AG04449 (cell line): Measurements from ENCODE around the gene AMBRA1.
"Not testable (repeated sequence)": the region's sequence is repeated elsewhere in the genome, so short reads cannot be mapped to it uniquely, and the experiment has no call there.

ENCODE experiments used
- CTCF ChIA-PET: fragments of 350-600 bp; formaldehyde crosslinking; extraction: SDS; loops from one replicate; lab custom pipeline; 2021; ENCODE audit warnings: antibody characterized with exemption; lab: Yijun Ruan, JAX
- POLR2A ChIA-PET: fragments of 400-600, 350-600 bp; formaldehyde crosslinking; extraction: SDS; loops from one replicate; lab custom pipeline; 2020; ENCODE audit warnings: antibody characterized with exemption, inconsistent platforms; lab: Yijun Ruan, JAX
- DNase-seq: peaks from one replicate; pipeline ENCODE4 v3.0.0-alpha.2; 2010; ENCODE audit warnings: low read depth, low spot score
- H3K4me3 ChIP-seq: 2 replicates; pipeline ENCODE4 v1.5.1; 2011; ENCODE audit warnings: low read depth, mild to moderate bottlenecking, control low read depth, low read length
- TF ChIP-seq, protein P1 (sequence below): IDR thresholded peaks from one replicate; pipeline ENCODE4 v1.5.1; 2011; ENCODE audit warnings: mild to moderate bottlenecking, moderate library complexity, low read length, control low read depth, inconsistent platforms; ENCODE audit not compliant: insufficient read depth; ENCODE audit errors: missing control alignments

The AMBRA1 gene

DNA sequence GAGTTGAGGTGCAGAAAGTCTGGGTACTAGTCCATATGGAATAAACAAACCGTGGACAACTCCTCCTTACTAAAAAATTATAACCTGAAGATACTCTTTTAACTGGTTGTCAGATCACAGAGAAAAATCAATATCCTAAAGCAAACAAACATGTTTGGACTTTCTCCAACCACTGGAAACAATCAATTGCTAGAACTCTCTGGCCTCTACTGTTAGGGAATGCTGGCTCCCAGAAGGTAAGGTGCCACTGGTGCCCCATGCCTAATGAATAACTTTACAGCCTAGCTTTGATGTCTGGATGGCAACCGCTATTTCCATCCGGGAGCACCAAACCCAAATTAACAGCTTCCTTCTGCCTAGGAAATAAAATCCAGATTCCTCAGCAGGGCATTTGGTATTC lies 74.5 kb downstream of the AMBRA1 start:
- TF ChIP-seq, protein P1, sequence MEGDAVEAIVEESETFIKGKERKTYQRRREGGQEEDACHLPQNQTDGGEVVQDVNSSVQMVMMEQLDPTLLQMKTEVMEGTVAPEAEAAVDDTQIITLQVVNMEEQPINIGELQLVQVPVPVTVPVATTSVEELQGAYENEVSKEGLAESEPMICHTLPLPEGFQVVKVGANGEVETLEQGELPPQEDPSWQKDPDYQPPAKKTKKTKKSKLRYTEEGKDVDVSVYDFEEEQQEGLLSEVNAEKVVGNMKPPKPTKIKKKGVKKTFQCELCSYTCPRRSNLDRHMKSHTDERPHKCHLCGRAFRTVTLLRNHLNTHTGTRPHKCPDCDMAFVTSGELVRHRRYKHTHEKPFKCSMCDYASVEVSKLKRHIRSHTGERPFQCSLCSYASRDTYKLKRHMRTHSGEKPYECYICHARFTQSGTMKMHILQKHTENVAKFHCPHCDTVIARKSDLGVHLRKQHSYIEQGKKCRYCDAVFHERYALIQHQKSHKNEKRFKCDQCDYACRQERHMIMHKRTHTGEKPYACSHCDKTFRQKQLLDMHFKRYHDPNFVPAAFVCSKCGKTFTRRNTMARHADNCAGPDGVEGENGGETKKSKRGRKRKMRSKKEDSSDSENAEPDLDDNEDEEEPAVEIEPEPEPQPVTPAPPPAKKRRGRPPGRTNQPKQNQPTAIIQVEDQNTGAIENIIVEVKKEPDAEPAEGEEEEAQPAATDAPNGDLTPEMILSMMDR = no peak
- H3K4me3 ChIP-seq = no peak overlapping the region
- CTCF ChIA-PET = interaction anchor here (1.0 to 2.3 kb wide), 8 partner anchors 10 to 136 kb away, joined by 3 to 10 read pairs (median 4); no protein-coding TSS in a partner anchor
- POLR2A ChIA-PET = no interaction called here
- DNase-seq = no peak

DNA sequence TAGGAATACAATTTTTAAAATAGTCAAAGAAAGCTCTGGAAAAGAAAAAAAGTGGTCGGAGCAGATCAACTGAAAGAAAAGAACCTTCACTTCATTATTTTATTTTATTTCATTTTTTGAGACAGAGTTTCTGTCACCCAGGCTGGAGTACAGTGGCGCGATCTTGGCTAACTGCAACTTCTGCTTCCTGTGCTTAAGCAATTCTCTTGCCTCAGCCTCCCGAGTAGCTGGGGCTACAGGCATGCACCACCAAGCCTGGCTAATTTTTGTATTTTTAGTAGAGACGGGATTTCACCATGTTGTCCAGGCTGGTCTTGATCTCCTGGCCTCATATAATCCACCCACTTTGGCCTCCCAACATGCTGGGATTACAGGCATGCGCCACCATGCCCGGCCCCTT lies 74.9 kb downstream of the AMBRA1 start:
- CTCF ChIA-PET = interaction anchor here (1.0 to 2.3 kb wide), 7 partner anchors 10 to 136 kb away, joined by 3 to 10 read pairs (median 4); no protein-coding TSS in a partner anchor
- H3K4me3 ChIP-seq, DNase-seq, POLR2A ChIA-PET: not testable (repeated sequence)

DNA sequence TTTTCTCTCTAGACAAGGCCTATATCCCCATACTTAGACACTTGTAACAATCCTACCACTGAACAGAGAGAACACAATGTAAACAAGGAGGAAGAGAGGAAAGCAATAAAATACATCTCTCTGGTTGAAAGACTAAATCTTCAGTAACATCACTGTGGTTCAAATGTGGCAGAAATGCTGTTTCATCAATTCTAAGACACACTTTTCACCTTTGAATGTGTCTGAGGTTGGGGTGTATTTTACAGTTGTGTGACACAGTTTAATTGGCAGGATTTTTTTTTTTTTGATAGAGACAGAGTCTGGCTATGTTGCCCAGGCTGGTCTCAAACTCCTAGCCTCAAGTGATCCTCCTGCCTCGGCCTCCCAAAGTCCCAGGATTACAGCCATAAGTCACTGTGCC lies 79.5 kb downstream of the AMBRA1 start:
- TF ChIP-seq, protein P1 = no peak
- ChIA-PET CTCF (interaction anchor here (1.2 to 2.1 kb wide), 3 partner anchors 12 to 24 kb away, joined by 4 to 10 read pairs (median 8); no protein-coding TSS in a partner anchor), POLR2A (no interaction called here)
- DNase-seq = no peak
- H3K4me3 ChIP-seq = no peak overlapping the region

DNA sequence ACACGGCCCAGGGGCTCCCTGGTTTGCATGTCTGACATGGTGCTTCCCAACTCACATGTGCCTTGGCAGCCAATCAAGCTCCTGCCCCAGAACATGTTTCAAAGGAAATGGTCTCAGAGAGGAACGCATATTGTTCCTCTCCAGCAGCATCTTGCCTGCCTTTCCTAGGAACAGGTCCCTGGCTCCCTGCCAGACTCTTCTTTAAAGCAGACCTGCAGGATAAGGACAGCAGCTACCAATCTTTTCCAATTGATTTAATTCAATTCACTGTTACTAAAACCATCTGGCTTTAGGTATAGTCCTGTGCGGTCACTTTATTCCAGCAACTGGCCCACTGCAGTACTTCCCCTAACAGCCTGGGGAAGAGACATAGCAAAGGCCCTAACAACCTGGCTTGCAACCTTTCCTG lies 79.9 kb downstream of the AMBRA1 start:
- POLR2A ChIA-PET = no interaction called here
- no peak for DNase-seq
- CTCF ChIA-PET = interaction anchor here (0.7 to 1.2 kb wide), 3 partner anchors 15 to 75 kb away, joined by 3 to 10 read pairs (median 3); no protein-coding TSS in a partner anchor
- TF ChIP-seq, protein P1 = no peak
- H3K4me3 ChIP-seq = no peak overlapping the region

DNA sequence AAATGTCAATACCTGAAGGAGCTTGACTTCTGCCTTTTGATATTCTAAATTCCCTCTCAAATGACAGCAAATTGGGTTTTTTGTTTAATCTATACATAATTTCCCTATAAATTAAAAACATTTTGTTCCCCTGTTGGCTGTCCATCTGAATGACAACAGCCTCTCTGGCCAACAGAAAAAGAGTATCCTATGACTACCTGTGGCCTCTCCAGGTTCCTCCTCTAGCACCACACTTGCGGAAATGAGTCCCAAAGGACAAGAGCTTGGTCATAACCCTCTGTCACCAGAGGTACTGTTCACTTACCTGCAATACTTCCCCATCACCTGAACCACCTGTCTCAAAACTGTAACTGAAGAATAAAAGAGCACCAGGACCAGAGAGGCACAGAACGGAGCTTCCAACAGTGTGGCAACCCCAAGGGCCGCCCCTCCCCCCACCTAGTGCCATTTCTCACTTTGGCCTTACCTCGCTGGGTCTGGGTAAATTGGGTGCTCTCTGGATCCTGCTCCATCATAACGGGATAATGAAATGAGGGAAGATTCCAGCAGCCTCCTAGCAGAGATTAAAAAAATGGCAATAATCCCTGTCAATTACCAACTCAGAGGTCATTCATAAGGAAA lies 81.5 kb downstream of the AMBRA1 start:
- ChIA-PET POLR2A (no interaction called here), CTCF (interaction anchor here (1.0 to 1.3 kb wide), 2 partner anchors 17 to 25 kb away, joined by 3 to 5 read pairs; no protein-coding TSS in a partner anchor)
- H3K4me3 ChIP-seq = no peak overlapping the region
- TF ChIP-seq, protein P1 = no peak
- DNase-seq = no peak

DNA sequence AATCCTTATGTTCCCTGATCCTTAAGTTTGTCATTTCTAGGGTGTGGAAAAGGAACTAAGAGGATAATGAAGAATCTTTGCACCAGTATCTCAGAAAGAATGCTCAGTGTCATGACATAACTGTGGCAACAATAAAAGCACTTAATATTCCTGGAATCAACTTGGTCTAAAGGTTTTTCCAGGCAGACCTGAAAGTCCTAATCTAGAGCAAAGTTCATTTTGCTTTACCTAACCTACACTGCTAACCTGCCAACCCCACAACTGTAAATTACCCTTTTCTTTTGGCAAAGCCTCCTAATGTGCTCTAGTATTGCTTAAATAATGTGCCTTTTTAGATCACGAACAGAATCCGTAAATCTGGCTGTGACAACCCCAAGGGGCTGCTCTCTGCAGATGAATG lies 82.5 kb downstream of the AMBRA1 start:
- H3K4me3 ChIP-seq = no peak overlapping the region
- TF ChIP-seq, protein P1 = no peak
- POLR2A ChIA-PET = no interaction called here
- CTCF ChIA-PET = interaction anchor here (1.2 kb wide), 1 partner anchor 22 kb away, joined by 4 read pairs; no protein-coding TSS in a partner anchor
- no peak for DNase-seq
